Measurements from ENCODE around the gene TMEM221. TPM values are rescaled to one million over a fixed set of nuclear protein-coding genes. Genes with fewer than 3 reads are reported as not detected.
A peak's percentile ranks its signal among the peaks of the same experiment; 100 is the strongest.

The TMEM221 gene
- total and polyA plus RNA-seq, 9 of the 15 experiments (the other 6 are each of a cell fraction or from before 2014, with no cell fraction given) = 0.06 to 0.35 TPM; not detected in 7

- TF ChIP-seq RERE (CRISPR knock-in tag; IDR thresholded peaks at IDR 0.05; ENCODE audit: borderline replicate concordance) (no peak), ETV1 (tag; conservative IDR thresholded peaks at IDR 0.05; ENCODE audit: low read depth) (no peak), FOXA1 (IDR thresholded peaks at IDR 0.05; ENCODE audit: borderline replicate concordance) (no peak), ZNF239 (CRISPR knock-in tag; IDR thresholded peaks at IDR 0.05) (no peak), IRF1 (CRISPR knock-in tag; IDR thresholded peaks at IDR 0.05; ENCODE audit: borderline replicate concordance) (no peak), PHF8 (IDR thresholded peaks at IDR 0.05; ENCODE audit: borderline replicate concordance, low read length) (peak; percentile 65; the same call in 1 of the 2 replicates), LCOR (CRISPR knock-in tag; IDR thresholded peaks at IDR 0.05) (no peak), MEF2D (tag; conservative IDR thresholded peaks at IDR 0.05; ENCODE audit: low read depth) (no peak), ZNF407 (IDR thresholded peaks at IDR 0.05; ENCODE audit: low read depth) (peak; percentile 72), ZNF583 (CRISPR knock-in tag; IDR thresholded peaks at IDR 0.05) (no peak), SAFB (IDR thresholded peaks at IDR 0.05; ENCODE audit: borderline replicate concordance, low read depth, low read length) (peak; percentile 92), U2AF2 (optimal IDR thresholded peaks at IDR 0.05; ENCODE audit: low read depth, low read length) (no peak), OTX1 (CRISPR knock-in tag; IDR thresholded peaks at IDR 0.05) (peak; percentile 97)
Measured at GRCh38 chr19:17470068-17470841, 21.8 kb upstream of the TMEM221 start, which contains the start of gene SLC27A1 (continued).

All from K562 (cell line).